SK-MEL-5 (cell line): ENCODE data around the gene TMEM250. TPM values are rescaled to one million over a fixed set of nuclear protein-coding genes. Genes with fewer than 3 reads are reported as not detected.

Source experiments
- DNase-seq: peaks from one replicate; pipeline ENCODE4 v3.0.0-alpha.2; 2016; ENCODE audit warnings: low read depth, low spot score
- in situ Hi-C: cut with HindIII; loops from 2 replicates; pipeline ENCODE4 v1.10.0; 2016; ENCODE audit warnings: low sequenced_read_pairs, high pct_unique_total_duplicates, low pct_unique_long_range_greater_than_20kb
- total RNA-seq: library from RNA; depleted of rRNA; stranded (reverse); fragments of >200 nt; shearing (Covaris generic); gene quantifications from 2 replicates; pipeline ENCODE4 v1.2.3, GENCODE V29; 2014

TMEM250 gene
- total RNA-seq, 1 experiment from 2014 or later = 43.0 TPM

GRCh38 chr9:136137321-136138265, 18.9 kb upstream of the TMEM250 start:
- in situ Hi-C loops = no loop called here
- no peak for DNase-seq

GRCh38 chr9:136136127-136136925, 17.7 kb upstream of the TMEM250 start:
- no peak for DNase-seq
- in situ Hi-C loops = no loop called here

DNA sequence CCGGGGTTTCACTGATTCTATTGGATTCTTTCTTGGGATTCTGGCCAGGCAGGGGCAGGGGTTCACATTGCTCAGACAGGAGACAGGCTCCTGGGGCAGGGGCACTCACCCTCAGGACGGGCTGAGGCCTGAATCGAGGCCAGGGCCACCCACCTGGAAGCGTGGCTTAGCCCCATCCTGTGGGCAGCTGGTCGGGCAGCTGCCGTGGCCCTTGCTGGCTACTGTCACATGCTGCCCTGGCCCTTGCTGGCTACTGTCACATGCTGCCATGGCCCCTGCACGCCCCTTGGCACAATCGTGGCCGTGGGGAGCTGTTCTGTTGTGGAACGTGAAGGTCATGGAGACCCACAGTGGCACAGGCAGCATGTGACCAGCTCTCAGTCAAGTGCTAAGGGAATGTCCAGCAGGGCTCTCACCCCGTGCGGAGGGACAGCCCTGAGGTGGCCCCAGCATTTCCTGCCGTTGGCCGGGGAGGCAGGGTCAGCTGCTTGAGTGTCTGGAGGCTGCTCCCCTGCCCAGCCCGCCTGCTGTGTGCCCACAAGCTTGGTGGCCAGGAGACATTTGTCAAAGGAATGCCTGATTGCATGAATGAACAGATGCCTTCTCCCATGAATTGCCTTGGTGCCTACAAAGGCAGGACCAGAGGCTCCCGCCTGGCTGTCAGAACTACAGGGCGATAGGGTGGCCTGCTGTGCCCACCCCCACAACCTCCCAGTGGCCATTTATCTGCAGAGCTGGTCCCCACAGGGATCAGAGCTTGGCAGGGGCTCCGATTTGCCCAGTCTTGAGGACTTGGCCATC, 16.9 kb upstream of the TMEM250 start:
- in situ Hi-C loops = no loop called here
- DNase-seq = no peak

DNA sequence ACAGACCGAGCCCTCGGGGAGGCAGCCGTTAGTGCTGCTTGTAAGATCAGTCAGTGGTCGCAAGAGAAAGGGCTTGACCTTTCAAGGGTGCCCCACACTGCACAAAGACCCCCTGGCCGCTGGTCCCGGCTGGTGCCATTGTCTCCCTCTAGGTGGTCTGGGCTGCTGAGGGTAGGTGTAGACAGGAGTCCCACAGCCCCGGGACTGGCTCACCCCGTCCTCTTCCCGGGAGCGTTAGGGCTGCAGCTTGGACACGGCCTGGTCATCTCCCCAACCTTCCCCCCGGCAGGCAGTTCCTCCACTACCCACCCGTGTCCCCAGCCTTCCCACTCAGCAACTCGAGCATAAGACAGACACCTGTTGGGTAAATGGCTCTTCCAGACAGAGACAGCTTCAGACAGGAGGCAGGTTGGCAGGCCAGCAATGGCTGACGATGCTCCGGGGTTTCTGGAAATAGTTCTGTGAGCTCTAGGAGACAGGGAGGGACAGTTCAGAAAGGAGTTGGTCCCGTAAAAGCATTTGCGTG, 15.3 kb upstream of the TMEM250 start:
- in situ Hi-C loops = no loop called here
- no peak for DNase-seq

GRCh38 chr9:136133191-136133958, 14.7 kb upstream of the TMEM250 start:
- DNase-seq = peak; percentile 38
- in situ Hi-C loops = no loop called here

DNA sequence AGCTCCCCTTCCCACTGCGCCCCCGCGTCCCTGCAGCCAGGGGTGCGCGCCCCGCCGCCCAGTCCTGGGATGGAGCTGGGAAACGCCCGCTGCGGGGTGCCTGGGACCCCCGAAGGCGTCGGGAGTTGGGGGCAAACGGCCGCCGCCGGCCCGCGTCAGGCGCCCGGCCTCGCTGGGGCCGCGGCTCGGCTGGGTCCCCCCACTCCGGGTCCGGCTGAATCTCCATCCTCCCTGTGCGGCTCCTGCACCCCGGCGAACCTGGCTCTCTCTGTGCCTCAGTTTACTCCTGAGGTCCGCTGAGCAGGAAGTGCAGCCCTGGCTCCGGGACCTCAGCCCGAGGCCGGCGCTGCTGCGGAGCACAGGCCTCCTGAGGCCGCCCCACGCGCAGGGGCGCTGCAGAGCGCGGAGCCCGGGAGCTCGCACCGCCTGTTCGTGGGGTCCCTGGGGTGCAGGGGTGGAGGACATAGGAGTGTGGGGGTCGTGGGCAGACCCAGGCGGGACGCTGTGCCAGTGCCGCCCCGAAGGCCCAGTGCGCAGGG, 13.9 kb upstream of the TMEM250 start:
- no peak for DNase-seq
- in situ Hi-C loops = no loop called here

GRCh38 chr9:136131629-136132511, 13.2 kb upstream of the TMEM250 start:
- in situ Hi-C loops = no loop called here

DNA sequence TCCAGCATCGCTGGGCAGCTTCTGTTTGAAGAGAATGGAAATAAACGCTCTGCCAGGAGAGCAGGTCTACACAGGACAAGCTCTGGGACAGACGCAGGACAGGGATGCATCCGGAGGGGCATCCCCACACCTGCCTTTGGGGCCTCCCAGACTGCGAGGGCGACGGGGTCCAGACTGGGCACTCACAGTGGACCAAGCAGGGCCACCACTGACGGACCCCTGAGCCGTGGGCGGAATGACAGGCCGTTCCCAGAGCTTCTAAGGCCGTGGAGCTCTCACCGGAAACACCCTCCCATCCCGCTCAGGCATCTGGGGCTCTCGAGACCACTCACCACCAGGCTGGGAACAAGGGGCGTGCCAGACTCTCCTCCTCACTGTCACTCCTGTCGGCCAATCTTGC, 10.5 kb upstream of the TMEM250 start:
- in situ Hi-C loops = no loop called here
- DNase-seq = no peak

More at GRCh38 chr9:136131629-136132511, 13.2 kb upstream of the TMEM250 start:
- DNase-seq = no peak

GRCh38 chr9:136128436-136128835, 9.8 kb upstream of the TMEM250 start:
- in situ Hi-C loops = no loop called here
- no peak for DNase-seq

GRCh38 chr9:136127313-136127712, 8.6 kb upstream of the TMEM250 start:
- no peak for DNase-seq
- in situ Hi-C loops = no loop called here

GRCh38 chr9:136124976-136125692, 6.5 kb upstream of the TMEM250 start:
- in situ Hi-C loops = no loop called here

GRCh38 chr9:136122425-136123383, 4.0 kb upstream of the TMEM250 start:
- peak; percentile 55 for DNase-seq
- in situ Hi-C loops = no loop called here

More at GRCh38 chr9:136124976-136125692, 6.5 kb upstream of the TMEM250 start:
- DNase-seq = no peak

DNA sequence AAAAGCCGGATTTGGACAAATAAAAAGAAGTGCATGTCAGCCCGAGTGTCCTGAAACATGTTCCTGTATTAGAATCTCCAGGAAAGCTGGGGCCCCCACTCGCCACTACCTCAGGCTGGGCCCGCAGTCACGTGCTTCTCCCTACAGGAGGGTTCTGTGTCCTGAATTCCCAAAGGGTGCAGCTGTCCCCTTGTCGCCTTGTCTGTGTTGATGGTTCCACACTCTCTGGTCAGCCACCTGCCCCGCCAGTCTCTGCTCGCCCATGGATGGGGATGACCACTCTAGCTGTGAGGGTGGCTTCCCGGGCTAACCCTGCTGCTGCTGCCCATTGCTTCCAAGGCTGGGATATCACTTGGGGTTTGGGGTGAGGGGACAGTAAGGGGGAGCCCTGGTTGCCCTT, 3.1 kb upstream of the TMEM250 start:
- in situ Hi-C loops = no loop called here
- DNase-seq = no peak

DNA sequence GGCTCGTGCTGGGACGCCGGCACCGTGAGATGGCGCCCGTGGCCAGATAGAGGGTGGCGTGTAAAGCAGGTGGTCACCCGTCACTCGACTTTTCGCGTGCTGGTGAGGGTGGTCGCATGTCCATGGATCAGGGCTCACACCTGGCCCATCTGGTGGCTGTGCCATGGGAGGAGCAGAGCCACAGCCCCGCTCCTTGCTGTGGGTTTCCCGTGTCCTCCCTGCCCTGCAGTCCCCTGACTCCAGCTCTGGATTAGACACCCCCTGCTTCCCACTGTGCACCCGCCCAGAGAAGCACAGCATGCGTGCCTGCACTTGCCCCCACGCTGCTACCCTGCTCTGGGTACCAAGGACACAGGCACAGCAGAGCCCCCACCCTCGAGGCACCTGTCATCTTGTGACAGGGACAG, 1.8 kb upstream of the TMEM250 start:
- in situ Hi-C loops = no loop called here
- no peak for DNase-seq
